ENCODE results near the gene EPDR1.
"Not testable (repeated sequence)": the region's sequence is repeated elsewhere in the genome, so short reads cannot be mapped to it uniquely, and the experiment has no call there.

Gene EPDR1

GRCh38 chr7:37927773-37928444 is 7.5 kb downstream of the EPDR1 start:
- H3K27ac ChIP-seq, result no peak overlapping the region
- no peak for DNase-seq (ENCODE audit: low read depth, low spot score)

GRCh38 chr7:37928878-37929277 is 8.4 kb downstream of the EPDR1 start:
- no peak overlapping the region for H3K27ac ChIP-seq
- DNase-seq (ENCODE audit: low read depth, low spot score), result no peak

- DNase-seq (ENCODE audit: low read depth, low spot score), result no peak
- H3K27ac ChIP-seq, result no peak overlapping the region
Observed at GRCh38 chr7:37930226-37930948, 9.9 kb downstream of the EPDR1 start.

- no peak overlapping the region for H3K27ac ChIP-seq
- no peak for DNase-seq (ENCODE audit: low read depth, low spot score)
Observed at GRCh38 chr7:37932543-37932942, 12.1 kb downstream of the EPDR1 start.

- H3K27ac ChIP-seq, result no peak overlapping the region
- DNase-seq (ENCODE audit: low read depth, low spot score), result no peak
Observed at GRCh38 chr7:37933018-37933566, 12.7 kb downstream of the EPDR1 start.

GRCh38 chr7:37942934-37943610 is 22.6 kb downstream of the EPDR1 start:
- no peak for DNase-seq (ENCODE audit: low read depth, low spot score)
- no peak overlapping the region for H3K27ac ChIP-seq

- DNase-seq (ENCODE audit: low read depth, low spot score), result peak; percentile 51
- no peak overlapping the region for H3K27ac ChIP-seq
Observed at GRCh38 chr7:37943905-37944736, 23.7 kb downstream of the EPDR1 start.

GRCh38 chr7:37944737-37945054 is 24.3 kb downstream of the EPDR1 start:
- no peak overlapping the region for H3K27ac ChIP-seq
- no peak for DNase-seq (ENCODE audit: low read depth, low spot score)

GRCh38 chr7:37945336-37945735 is 24.9 kb downstream of the EPDR1 start:
- H3K27ac ChIP-seq, result no peak overlapping the region
- no peak for DNase-seq (ENCODE audit: low read depth, low spot score)

GRCh38 chr7:37947138-37947940 is 26.9 kb downstream of the EPDR1 start:
- DNase-seq (ENCODE audit: low read depth, low spot score), result no peak
- H3K27ac ChIP-seq, result no peak overlapping the region

- DNase-seq (ENCODE audit: low read depth, low spot score), result no peak
Observed at GRCh38 chr7:37947941-37948210, 27.4 kb downstream of the EPDR1 start.

GRCh38 chr7:37952240-37952639 is 31.8 kb downstream of the EPDR1 start:
- no peak overlapping the region for H3K27ac ChIP-seq
- no peak for DNase-seq (ENCODE audit: low read depth, low spot score)

More at GRCh38 chr7:37947941-37948210, 27.4 kb downstream of the EPDR1 start:
- H3K27ac ChIP-seq, result no peak overlapping the region

- DNase-seq (ENCODE audit: low read depth, low spot score); H3K27ac ChIP-seq: not testable (repeated sequence)
Observed at GRCh38 chr7:37954217-37954616, 33.8 kb downstream of the EPDR1 start.

GRCh38 chr7:37956791-37957190 is 36.4 kb downstream of the EPDR1 start:
- DNase-seq (ENCODE audit: low read depth, low spot score), result no peak
- no peak overlapping the region for H3K27ac ChIP-seq

GRCh38 chr7:37957221-37957970 is 37.0 kb downstream of the EPDR1 start:
- no peak overlapping the region for H3K27ac ChIP-seq
- DNase-seq (ENCODE audit: low read depth, low spot score), result no peak

- H3K27ac ChIP-seq, result no peak overlapping the region
- DNase-seq (ENCODE audit: low read depth, low spot score), result no peak
Observed at GRCh38 chr7:37960483-37960882, 40.0 kb downstream of the EPDR1 start.

GRCh38 chr7:37961251-37961650 is 40.8 kb downstream of the EPDR1 start:
- no peak for DNase-seq (ENCODE audit: low read depth, low spot score)
- H3K27ac ChIP-seq, result no peak overlapping the region

GRCh38 chr7:37964196-37964595 is 43.8 kb downstream of the EPDR1 start:
- no peak for DNase-seq (ENCODE audit: low read depth, low spot score)

GRCh38 chr7:37970211-37970610 is 49.8 kb downstream of the EPDR1 start:
- no peak overlapping the region for H3K27ac ChIP-seq

More at GRCh38 chr7:37964196-37964595, 43.8 kb downstream of the EPDR1 start:
- no peak overlapping the region for H3K27ac ChIP-seq

More at GRCh38 chr7:37970211-37970610, 49.8 kb downstream of the EPDR1 start:
- DNase-seq (ENCODE audit: low read depth, low spot score), result no peak
